ENCODE results near the gene STAT3. TPM values are rescaled to one million over a fixed set of nuclear protein-coding genes. Genes with fewer than 3 reads are reported as not detected.
A peak's percentile ranks its signal among the peaks of the same experiment; 100 is the strongest.

Gene STAT3
- total and polyA plus RNA-seq, 9 of the 15 experiments (the other 6 are each of a cell fraction or from before 2014, with no cell fraction given) = 90.0 to 179 (median 114) TPM

GRCh38 chr17:42313773-42314566 is 74.3 kb downstream of the STAT3 start (continued):
- TF ChIP-seq, protein P1, sequence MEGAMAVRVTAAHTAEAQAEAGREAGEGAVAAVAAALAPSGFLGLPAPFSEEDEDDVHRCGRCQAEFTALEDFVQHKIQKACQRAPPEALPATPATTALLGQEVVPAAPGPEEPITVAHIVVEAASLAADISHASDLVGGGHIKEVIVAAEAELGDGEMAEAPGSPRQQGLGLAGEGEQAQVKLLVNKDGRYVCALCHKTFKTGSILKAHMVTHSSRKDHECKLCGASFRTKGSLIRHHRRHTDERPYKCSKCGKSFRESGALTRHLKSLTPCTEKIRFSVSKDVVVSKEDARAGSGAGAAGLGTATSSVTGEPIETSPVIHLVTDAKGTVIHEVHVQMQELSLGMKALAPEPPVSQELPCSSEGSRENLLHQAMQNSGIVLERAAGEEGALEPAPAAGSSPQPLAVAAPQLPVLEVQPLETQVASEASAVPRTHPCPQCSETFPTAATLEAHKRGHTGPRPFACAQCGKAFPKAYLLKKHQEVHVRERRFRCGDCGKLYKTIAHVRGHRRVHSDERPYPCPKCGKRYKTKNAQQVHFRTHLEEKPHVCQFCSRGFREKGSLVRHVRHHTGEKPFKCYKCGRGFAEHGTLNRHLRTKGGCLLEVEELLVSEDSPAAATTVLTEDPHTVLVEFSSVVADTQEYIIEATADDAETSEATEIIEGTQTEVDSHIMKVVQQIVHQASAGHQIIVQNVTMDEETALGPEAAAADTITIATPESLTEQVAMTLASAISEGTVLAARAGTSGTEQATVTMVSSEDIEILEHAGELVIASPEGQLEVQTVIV (CRISPR knock-in tag; IDR thresholded peaks at IDR 0.05; ENCODE audit: borderline replicate concordance) = no peak
- TF ChIP-seq HDAC8 (tag; IDR thresholded peaks at IDR 0.05) (peak; percentile 90; the same call in 1 of the 2 replicates), CBX1 (IDR thresholded peaks at IDR 0.05; ENCODE audit: low read depth) (peak; percentile 55; the same call in 1 of the 2 replicates), LEF1 (IDR thresholded peaks at IDR 0.05) (no peak), NRF1 (conservative IDR thresholded peaks at IDR 0.05 in 1 of 2, IDR thresholded peaks at IDR 0.05 in 1 of 2) (no peak), SP1 (CRISPR knock-in tag; IDR thresholded peaks at IDR 0.05) (no peak), ATF4 (CRISPR knock-in tag; IDR thresholded peaks at IDR 0.05) (no peak), EP400 (IDR thresholded peaks at IDR 0.05) (no peak)
- TF ChIP-seq, protein P2, sequence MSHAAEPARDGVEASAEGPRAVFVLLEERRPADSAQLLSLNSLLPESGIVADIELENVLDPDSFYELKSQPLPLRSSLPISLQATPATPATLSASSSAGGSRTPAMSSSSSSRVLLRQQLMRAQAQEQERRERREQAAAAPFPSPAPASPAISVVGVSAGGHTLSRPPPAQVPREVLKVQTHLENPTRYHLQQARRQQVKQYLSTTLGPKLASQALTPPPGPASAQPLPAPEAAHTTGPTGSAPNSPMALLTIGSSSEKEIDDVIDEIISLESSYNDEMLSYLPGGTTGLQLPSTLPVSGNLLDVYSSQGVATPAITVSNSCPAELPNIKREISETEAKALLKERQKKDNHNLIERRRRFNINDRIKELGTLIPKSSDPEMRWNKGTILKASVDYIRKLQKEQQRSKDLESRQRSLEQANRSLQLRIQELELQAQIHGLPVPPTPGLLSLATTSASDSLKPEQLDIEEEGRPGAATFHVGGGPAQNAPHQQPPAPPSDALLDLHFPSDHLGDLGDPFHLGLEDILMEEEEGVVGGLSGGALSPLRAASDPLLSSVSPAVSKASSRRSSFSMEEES (CRISPR knock-in tag; IDR thresholded peaks at IDR 0.05) = no peak
- TF ChIP-seq, protein P3, sequence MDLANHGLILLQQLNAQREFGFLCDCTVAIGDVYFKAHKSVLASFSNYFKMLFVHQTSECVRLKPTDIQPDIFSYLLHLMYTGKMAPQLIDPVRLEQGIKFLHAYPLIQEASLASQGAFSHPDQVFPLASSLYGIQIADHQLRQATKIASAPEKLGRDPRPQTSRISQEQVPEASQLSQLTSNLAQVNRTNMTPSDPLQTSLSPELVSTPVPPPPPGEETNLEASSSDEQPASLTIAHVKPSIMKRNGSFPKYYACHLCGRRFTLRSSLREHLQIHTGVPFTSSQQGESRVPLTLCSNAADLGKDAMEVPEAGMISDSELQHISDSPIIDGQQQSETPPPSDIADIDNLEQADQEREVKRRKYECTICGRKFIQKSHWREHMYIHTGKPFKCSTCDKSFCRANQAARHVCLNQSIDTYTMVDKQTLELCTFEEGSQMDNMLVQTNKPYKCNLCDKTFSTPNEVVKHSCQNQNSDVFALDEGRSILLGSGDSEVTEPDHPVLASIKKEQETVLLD (IDR thresholded peaks at IDR 0.05) = no peak
- TF ChIP-seq, protein P4, sequence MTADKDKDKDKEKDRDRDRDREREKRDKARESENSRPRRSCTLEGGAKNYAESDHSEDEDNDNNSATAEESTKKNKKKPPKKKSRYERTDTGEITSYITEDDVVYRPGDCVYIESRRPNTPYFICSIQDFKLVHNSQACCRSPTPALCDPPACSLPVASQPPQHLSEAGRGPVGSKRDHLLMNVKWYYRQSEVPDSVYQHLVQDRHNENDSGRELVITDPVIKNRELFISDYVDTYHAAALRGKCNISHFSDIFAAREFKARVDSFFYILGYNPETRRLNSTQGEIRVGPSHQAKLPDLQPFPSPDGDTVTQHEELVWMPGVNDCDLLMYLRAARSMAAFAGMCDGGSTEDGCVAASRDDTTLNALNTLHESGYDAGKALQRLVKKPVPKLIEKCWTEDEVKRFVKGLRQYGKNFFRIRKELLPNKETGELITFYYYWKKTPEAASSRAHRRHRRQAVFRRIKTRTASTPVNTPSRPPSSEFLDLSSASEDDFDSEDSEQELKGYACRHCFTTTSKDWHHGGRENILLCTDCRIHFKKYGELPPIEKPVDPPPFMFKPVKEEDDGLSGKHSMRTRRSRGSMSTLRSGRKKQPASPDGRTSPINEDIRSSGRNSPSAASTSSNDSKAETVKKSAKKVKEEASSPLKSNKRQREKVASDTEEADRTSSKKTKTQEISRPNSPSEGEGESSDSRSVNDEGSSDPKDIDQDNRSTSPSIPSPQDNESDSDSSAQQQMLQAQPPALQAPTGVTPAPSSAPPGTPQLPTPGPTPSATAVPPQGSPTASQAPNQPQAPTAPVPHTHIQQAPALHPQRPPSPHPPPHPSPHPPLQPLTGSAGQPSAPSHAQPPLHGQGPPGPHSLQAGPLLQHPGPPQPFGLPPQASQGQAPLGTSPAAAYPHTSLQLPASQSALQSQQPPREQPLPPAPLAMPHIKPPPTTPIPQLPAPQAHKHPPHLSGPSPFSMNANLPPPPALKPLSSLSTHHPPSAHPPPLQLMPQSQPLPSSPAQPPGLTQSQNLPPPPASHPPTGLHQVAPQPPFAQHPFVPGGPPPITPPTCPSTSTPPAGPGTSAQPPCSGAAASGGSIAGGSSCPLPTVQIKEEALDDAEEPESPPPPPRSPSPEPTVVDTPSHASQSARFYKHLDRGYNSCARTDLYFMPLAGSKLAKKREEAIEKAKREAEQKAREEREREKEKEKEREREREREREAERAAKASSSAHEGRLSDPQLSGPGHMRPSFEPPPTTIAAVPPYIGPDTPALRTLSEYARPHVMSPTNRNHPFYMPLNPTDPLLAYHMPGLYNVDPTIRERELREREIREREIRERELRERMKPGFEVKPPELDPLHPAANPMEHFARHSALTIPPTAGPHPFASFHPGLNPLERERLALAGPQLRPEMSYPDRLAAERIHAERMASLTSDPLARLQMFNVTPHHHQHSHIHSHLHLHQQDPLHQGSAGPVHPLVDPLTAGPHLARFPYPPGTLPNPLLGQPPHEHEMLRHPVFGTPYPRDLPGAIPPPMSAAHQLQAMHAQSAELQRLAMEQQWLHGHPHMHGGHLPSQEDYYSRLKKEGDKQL (CRISPR knock-in tag; IDR thresholded peaks at IDR 0.05; ENCODE audit: borderline replicate concordance) = no peak
